ENCODE results near the gene DIDO1. TPM values are rescaled to one million over a fixed set of nuclear protein-coding genes. Genes with fewer than 3 reads are reported as not detected.

DIDO1 gene
- total and polyA plus RNA-seq, 12 donors, result 16.0 to 44.6 (median 37.0) TPM

DNA sequence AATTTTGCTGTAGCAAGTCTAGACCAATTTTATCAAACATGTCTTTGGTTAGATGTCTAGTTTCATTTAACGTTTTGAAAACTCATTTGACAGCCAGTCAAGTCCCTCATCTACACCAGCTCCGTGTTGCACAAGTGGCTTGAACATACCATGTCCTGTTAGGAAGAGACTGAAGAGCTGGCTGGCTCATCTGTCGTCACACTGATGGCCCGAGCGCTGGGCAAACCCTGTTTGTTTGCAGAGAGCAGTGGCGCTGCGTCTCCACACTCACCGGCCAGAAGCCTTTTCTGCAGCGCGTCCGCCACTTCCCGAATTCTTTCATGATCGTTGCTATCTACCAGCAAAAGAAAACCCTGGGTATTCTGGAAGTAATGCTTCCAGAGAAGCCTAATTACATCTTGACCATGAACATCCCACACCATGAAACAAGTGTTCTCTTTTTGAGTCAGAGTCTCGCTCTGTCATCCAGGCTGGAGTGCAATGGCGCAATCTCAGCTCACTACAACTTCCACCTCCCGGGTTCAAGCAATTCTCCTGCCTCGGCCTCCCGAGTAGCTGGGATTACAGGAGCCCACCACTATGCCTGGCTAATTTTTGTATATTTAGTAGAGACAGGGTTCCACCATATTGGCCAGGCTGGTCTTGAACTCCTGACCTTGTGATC is 54.0 kb downstream of the DIDO1 start:
- no peak for ATAC-seq
- intact Hi-C loops (cut with DNase I), result loop anchor here in 9 of 10 donors (2.0 to 10.0 kb wide), 4 partner anchors 62 to 136 kb away; partner anchors contain the start of genes BHLHE23 (in 4 of the 9) and GID8 (in 1 of the 9)
- no peak overlapping the region for H3K4me3 ChIP-seq
- TF ChIP-seq, protein P1, sequence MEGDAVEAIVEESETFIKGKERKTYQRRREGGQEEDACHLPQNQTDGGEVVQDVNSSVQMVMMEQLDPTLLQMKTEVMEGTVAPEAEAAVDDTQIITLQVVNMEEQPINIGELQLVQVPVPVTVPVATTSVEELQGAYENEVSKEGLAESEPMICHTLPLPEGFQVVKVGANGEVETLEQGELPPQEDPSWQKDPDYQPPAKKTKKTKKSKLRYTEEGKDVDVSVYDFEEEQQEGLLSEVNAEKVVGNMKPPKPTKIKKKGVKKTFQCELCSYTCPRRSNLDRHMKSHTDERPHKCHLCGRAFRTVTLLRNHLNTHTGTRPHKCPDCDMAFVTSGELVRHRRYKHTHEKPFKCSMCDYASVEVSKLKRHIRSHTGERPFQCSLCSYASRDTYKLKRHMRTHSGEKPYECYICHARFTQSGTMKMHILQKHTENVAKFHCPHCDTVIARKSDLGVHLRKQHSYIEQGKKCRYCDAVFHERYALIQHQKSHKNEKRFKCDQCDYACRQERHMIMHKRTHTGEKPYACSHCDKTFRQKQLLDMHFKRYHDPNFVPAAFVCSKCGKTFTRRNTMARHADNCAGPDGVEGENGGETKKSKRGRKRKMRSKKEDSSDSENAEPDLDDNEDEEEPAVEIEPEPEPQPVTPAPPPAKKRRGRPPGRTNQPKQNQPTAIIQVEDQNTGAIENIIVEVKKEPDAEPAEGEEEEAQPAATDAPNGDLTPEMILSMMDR (IDR thresholded peaks at IDR 0.05), result no peak
- peaks cover 12 to 29% (median 19%) of the 10 kb centered on the region in 9 donors for H3K4me1 ChIP-seq
- no peaks in the 10 kb centered on the region for H3K36me3 ChIP-seq
- peaks cover 0 to 3% (median 0%) of the 10 kb centered on the region in 7 donors for H3K27me3 ChIP-seq
- H3K9me3 ChIP-seq, result peaks cover 0 to 6% (median 0%) of the 10 kb centered on the region in 11 donors
- 78 to 80% methylated on average over 18 of the region's 18 CpGs for WGBS, 2 donors
- DNase-seq, result no peak
- no peak overlapping the region for H3K27ac ChIP-seq

DNA sequence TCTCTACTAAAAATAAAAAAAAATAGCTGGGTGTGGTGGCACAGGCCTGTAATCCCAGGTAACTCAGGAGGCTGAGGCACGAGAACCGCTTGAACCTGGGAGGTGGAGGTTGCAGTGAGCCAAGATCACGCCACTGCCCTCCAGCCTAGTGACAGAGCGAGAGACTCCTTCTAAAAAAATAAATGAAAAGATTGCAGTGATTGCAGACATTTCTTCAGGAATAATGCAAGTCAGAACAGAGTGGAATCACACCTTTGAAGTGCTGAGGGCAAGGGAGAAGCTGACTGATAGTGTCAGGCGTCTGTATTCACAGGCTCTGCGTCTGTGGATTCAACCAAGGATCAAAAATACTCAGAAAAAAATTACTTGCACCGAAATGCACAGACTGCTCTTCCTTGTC is 62.1 kb downstream of the DIDO1 start:
- DNase-seq, result no peak
- Histone ChIP-seq H3K4me1 (peaks cover 7 to 20% (median 15%) of the 10 kb centered on the region in 9 donors), H3K9me3 (no peaks in the 10 kb centered on the region), H3K36me3 (no peaks in the 10 kb centered on the region), H3K27ac (no peak overlapping the region), H3K27me3 (peaks cover 0 to 8% (median 0%) of the 10 kb centered on the region in 7 donors), H3K4me3 (no peak overlapping the region)
- intact Hi-C loops (cut with DNase I), result no loop called here
- 92 to 94% methylated on average over 7 of the region's 7 CpGs for WGBS, 2 donors
- TF ChIP-seq, protein P1 (IDR thresholded peaks at IDR 0.05), result no peak
- ATAC-seq, result no peak

DNA sequence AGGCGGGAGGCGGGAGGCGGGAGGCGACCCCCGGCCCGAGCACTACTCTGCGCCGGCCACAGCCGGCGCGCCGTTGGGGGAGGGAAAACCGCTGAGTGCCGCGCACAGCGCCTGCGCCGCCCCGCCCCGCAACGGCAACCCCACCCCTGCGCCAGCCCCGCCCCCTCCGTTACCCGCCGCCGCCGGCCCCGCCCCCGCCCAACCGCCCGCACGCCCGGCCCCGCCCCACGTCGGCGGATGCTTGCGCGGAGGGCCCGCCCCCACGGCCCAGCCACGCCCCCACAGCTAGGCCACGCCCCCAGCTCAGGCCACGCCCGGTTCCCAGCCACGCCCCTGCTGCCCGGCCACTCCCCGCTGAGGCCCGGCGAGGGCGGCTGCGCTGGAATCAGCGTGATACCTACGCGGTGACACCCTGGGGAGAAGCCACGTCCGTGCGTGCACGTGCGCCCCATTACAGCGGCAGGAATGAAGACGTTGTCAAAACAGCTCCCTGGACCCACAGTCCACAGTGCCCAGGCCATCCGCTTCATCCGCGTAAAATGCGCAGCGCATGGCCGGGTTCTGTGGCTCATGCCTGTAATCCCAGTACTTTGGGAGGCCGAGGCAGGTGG is 64.5 kb downstream of the DIDO1 start, which contains the start of gene TCFL5:
Gene TCFL5 (minus strand): TSS at position 97 of the 611 bp plus-strand sequence. CDS start 152 bp downstream, outside the sequence.
- H3K27ac ChIP-seq, result peak within 1 kb of the TSS in 7 of 10 donors; percentile 34 to 56 (median 44)
- ATAC-seq (peak; percentile 97 to 98 (median 98)), DNase-seq (peak; percentile 86 to 94)
- WGBS, 2 donors, result 11 to 21% methylated on average over 27 to 68 of the region's 70 CpGs
- intact Hi-C loops (cut with DNase I), result no loop called here
- peaks cover 7 to 23% (median 16%) of the 10 kb centered on the region in 9 donors for H3K4me1 ChIP-seq
- H3K4me3 ChIP-seq, result peak within 1 kb of the TSS in 9 of 10 donors; percentile 33 to 55 (median 48)
- peaks cover 0 to 8% (median 0%) of the 10 kb centered on the region in 7 donors for H3K27me3 ChIP-seq
- H3K36me3 ChIP-seq, result peaks cover 0 to 14% (median 6%) of the 10 kb centered on the region in 9 donors
- no peaks in the 10 kb centered on the region for H3K9me3 ChIP-seq
- TF ChIP-seq, protein P1 (IDR thresholded peaks at IDR 0.05), result no peak

DNA sequence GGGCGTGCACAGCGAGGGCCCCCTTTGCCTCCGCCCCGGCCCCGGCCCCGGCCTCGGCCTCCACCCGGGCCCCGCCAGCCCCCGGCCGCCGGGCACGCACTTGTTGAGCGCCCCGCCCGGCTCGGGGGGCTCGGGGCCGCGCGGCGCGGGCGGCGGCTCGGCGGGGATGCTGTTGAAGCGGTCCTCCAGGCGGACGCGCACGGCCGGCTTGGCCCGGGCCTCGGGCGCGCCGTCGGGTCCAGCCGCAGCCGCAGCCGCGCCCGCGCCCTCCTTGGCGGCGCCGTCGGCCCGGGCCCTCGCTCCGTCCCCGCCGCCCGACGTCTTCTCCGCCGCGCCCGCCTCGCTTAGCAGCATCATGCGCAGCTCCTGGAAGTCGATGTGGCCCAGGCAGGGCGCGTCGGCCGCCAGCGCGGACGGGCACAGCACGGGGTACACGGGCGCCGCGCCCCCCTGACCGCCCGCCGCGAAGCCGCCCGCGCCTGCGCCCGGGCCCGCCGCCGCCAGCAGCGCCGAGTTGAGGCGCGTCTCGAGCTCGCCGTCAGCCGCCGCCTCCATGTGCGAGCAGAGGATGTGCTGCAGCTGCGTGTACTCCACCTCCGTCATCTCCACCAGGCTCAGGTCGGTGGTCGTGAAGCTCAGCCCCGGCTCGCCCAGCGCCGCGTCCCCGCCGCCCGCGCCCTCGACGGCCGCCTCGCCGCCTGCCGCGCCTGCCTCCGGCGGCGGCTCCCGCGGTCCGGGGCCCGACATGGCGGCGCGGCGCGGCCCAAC is 65.2 kb downstream of the DIDO1 start:
- 1% methylated on average over 65 to 127 of the region's 129 CpGs for WGBS, 2 donors
- H3K4me1 ChIP-seq, result peaks cover 7 to 23% (median 16%) of the 10 kb centered on the region in 9 donors
- no peak overlapping the region for H3K27ac ChIP-seq
- H3K36me3 ChIP-seq, result peaks cover 0 to 18% (median 7%) of the 10 kb centered on the region in 9 donors
- TF ChIP-seq, protein P1 (IDR thresholded peaks at IDR 0.05), result peak in 1 of 9 donors; percentile 5
- no peak for DNase-seq
- ATAC-seq, result no peak
- H3K9me3 ChIP-seq, result no peaks in the 10 kb centered on the region
- peak overlapping the region in 9 of 10 donors; percentile 33 to 55 (median 48) for H3K4me3 ChIP-seq
- intact Hi-C loops (cut with DNase I), result no loop called here
- peaks cover 0 to 8% (median 0%) of the 10 kb centered on the region in 7 donors for H3K27me3 ChIP-seq
